Spinal cord (tissue), 10 donors: ENCODE measurements around the gene PRICKLE4. TPM values are rescaled to one million over a fixed set of nuclear protein-coding genes. Genes with fewer than 3 reads are reported as not detected.

Experiments
- DNase-seq, 6 donors: peaks; one replicate each; pipeline versions ENCODE4 v3.0.0 to v3.0.0-alpha.2; 2013 to 2015; ENCODE audit warnings: low spot score in 6 of 6, low read depth in 4 of 6
- H3K27ac ChIP-seq: one replicate; pipeline ENCODE4 v1.5.1; 2013; ENCODE audit warnings: low read depth, low read length, control low read depth
- H3K27me3 ChIP-seq: one replicate; pipeline ENCODE4 v1.6.1; 2013; ENCODE audit warnings: low read length; ENCODE audit not compliant: control insufficient read depth, insufficient read depth
- H3K36me3 ChIP-seq: one replicate; pipeline ENCODE4 v1.6.1; 2013; ENCODE audit warnings: low read length; ENCODE audit not compliant: control insufficient read depth, insufficient read depth
- H3K4me1 ChIP-seq: one replicate; pipeline ENCODE4 v1.6.1; 2013; ENCODE audit warnings: low read length; ENCODE audit not compliant: control insufficient read depth, insufficient read depth
- H3K4me3 ChIP-seq: one replicate; pipeline ENCODE4 v1.5.1; 2013; ENCODE audit warnings: low read depth, low read length, control low read depth
- H3K9me3 ChIP-seq: one replicate; pipeline ENCODE4 v1.6.1; 2013; ENCODE audit warnings: low read length; ENCODE audit not compliant: control insufficient read depth, insufficient read depth
- WGBS: methylation state at CpG from one replicate; pipeline ENCODE4 v1.1.5; 2013; ENCODE audit warnings: missing lambda C conversion rate; ENCODE audit not compliant: insufficient coverage; 5-methylcytosine and 5-hydroxymethylcytosine counted together
- polyA plus RNA-seq, 2 donors: library from polyadenylated mRNA; unstranded; fragments of 120-200 nt; gene quantifications; one replicate each; pipeline ENCODE4 v1.2.1, GENCODE V29; 2013; ENCODE audit not compliant: insufficient read length in 2 of 2
- small RNA-seq: library from RNA; depleted of rRNA; stranded (forward); fragments of <200 nt; gene quantifications from one replicate; pipeline ENCODE3, GENCODE V24; 2014; ENCODE audit warnings: low replicate concordance
- total RNA-seq, 2 donors: library from RNA; depleted of rRNA in 1 of 2; stranded (reverse); fragments of 120-200 nt in 1 of 2; fragments of >200 nt in 1 of 2; gene quantifications; one replicate each; pipeline versions ENCODE4 v1.2.3 to v1.2.4, GENCODE V29; 2013 to 2014
- donor health status: healthy.

The PRICKLE4 gene
- total and polyA plus RNA-seq, 4 donors: 1.6 to 8.8 (median 2.2) TPM

DNA sequence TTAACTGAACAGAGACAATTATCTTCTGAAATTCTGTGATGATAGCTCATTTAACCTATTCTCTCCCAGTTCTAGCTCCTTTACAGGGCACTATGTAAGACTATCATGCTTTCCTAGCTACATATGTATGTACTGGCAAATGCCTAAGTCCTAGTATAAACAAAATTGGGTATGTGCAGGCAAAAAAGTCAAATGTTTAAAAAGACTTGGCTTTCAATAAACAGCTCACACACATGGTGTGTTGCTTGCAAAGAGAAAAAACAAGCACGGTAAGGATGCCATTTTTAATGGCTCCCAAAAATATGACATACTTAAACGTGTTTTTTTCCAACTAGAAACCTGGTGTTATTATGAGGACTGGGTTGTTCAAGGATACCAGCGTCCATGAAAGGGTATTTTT lies 51.7 kb downstream of the PRICKLE4 start:
- Histone ChIP-seq H3K27me3 (no peaks in the 10 kb centered on the region), H3K9me3 (peaks cover 3% of the 10 kb centered on the region), H3K36me3 (no peaks in the 10 kb centered on the region), H3K4me1 (no peaks in the 10 kb centered on the region), H3K27ac (no peak overlapping the region), H3K4me3 (no peak overlapping the region)
- peak in 1 of 6 donors; percentile 49 for DNase-seq
- no CpG with 5 or more reads among the region's 3 CpGs for WGBS

DNA sequence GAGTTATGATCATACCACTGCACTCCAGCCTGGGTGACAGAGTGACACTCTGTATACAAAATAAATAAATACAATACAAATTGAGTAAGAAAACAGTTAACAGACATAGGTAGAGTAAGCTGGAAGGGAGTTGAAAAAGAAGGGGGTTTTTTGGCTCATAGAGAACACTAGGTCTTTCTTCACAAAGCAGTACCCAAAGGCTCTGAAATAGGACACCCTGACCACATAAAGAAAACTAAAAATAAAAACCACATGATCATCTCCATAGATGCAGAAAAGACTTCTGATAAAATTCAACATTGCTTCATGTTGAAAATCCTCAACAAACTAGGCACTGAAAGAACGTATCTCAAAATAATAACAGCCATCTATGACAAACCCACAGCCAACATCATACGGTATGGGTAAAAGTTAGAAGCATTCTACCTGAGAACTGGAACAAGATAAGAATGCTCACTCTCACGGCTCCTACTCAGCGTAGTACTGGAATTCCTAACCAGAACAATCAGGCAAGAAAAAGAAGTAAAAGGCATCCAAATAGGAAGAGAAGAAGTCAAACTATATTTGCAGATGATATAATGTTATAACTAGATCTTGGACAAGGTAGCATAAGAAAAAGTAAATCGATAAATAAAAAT lies 55.6 kb downstream of the PRICKLE4 start:
- peaks cover 3% of the 10 kb centered on the region for H3K9me3 ChIP-seq
- H3K27ac ChIP-seq: no peak overlapping the region
- H3K4me3 ChIP-seq: no peak overlapping the region
- WGBS: no CpG with 5 or more reads among the region's 5 CpGs
- DNase-seq: no peak
- no peaks in the 10 kb centered on the region for H3K27me3 ChIP-seq
- H3K4me1 ChIP-seq: no peaks in the 10 kb centered on the region
- no peaks in the 10 kb centered on the region for H3K36me3 ChIP-seq

DNA sequence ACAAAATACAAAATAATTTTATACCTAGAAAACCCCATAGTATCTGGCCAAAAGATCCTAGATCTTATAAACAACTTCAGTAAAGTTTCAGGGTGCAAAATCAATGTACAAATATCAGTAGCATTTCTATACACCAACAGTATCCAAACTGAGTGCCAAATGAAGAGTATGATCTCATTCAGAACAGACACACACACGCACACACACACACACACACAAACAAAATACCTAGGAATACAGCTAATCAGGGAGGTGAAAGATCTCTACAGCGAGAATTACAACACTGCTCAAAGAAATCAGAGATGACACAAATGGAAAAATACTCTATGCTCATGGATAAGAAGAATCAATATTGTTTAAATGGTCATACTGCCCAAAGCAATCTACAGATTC lies 56.1 kb downstream of the PRICKLE4 start:
- H3K27ac ChIP-seq: no peak overlapping the region
- H3K4me1 ChIP-seq: no peaks in the 10 kb centered on the region
- no peaks in the 10 kb centered on the region for H3K27me3 ChIP-seq
- DNase-seq: no peak
- no peaks in the 10 kb centered on the region for H3K36me3 ChIP-seq
- WGBS: no CpG with 5 or more reads among the region's 2 CpGs
- no peak overlapping the region for H3K4me3 ChIP-seq
- H3K9me3 ChIP-seq: peaks cover 3% of the 10 kb centered on the region

Small RNA genes within 50 kb of the gene (small RNA-seq; reads per million reads assigned to genes)
- gene AL365205.2 (not detected), gene AL365205.3 (not detected), gene RF00393 (not detected)

Other genes with a start within 250 kb of the PRICKLE4 start
- 1 to 10 TPM; 3.5 to 9.0 TPM for gene FOXP4, start 234.4 kb upstream of the PRICKLE4 start, total RNA-seq
- gene FOXP4, start 234.4 kb upstream of the PRICKLE4 start, polyA plus RNA-seq: 10 to 100 TPM; 15.0 to 27.8 TPM
- 100 to 1,000 TPM in 1 of 2 donors, 10 to 100 TPM in 1; 40.6 to 155 TPM for gene MDFI, start 142.3 kb upstream of the PRICKLE4 start, total RNA-seq
- gene MDFI, start 142.3 kb upstream of the PRICKLE4 start, polyA plus RNA-seq: 100 to 1,000 TPM; 150 to 151 TPM
- 10 to 100 TPM; 10.4 to 17.3 TPM for gene TFEB, start 45.2 kb upstream of the PRICKLE4 start, total RNA-seq
- gene TFEB, start 45.2 kb upstream of the PRICKLE4 start, polyA plus RNA-seq: 10 to 100 TPM; 32.1 to 35.2 TPM
- not detected for gene PGC, start 33.4 kb upstream of the PRICKLE4 start, total RNA-seq
- gene PGC, start 33.4 kb upstream of the PRICKLE4 start, polyA plus RNA-seq: not detected
- 1 to 10 TPM; 7.8 to 8.6 TPM for gene FRS3, start 882 bp upstream of the PRICKLE4 start, total RNA-seq
- gene FRS3, start 882 bp upstream of the PRICKLE4 start, polyA plus RNA-seq: 10 to 100 TPM; 37.1 to 40.8 TPM
- gene TOMM6, start 6.9 kb downstream of the PRICKLE4 start, total RNA-seq: 100 to 1,000 TPM in 1 of 2 donors, 10 to 100 TPM in 1; 42.5 to 161 TPM
- 100 to 1,000 TPM; 141 to 142 TPM for gene TOMM6, start 6.9 kb downstream of the PRICKLE4 start, polyA plus RNA-seq
- 1 to 10 TPM; 6.0 to 7.0 TPM for gene USP49, start 114.6 kb downstream of the PRICKLE4 start, total RNA-seq
- gene USP49, start 114.6 kb downstream of the PRICKLE4 start, polyA plus RNA-seq: 10 to 100 TPM; 17.7 to 19.1 TPM
- gene MED20, start 140.4 kb downstream of the PRICKLE4 start, total RNA-seq: 10 to 100 TPM; 21.8 to 23.3 TPM
- 10 to 100 TPM; 21.9 to 23.8 TPM for gene MED20, start 140.4 kb downstream of the PRICKLE4 start, polyA plus RNA-seq
- gene BYSL, start 140.7 kb downstream of the PRICKLE4 start, total RNA-seq: 1 to 10 TPM; 8.4 to 9.9 TPM
- 10 to 100 TPM; 23.5 to 24.7 TPM for gene BYSL, start 140.7 kb downstream of the PRICKLE4 start, polyA plus RNA-seq
- 10 to 100 TPM; 21.1 to 22.8 TPM for gene CCND3, start 161.0 kb downstream of the PRICKLE4 start, total RNA-seq
- gene CCND3, start 161.0 kb downstream of the PRICKLE4 start, polyA plus RNA-seq: 10 to 100 TPM; 41.6 to 44.0 TPM